HG02970 (cell line): ENCODE measurements around the gene ANKDD1B.
"Not testable (repeated sequence)": the region's sequence is repeated elsewhere in the genome, so short reads cannot be mapped to it uniquely, and the experiment has no call there.

Experiments used
- ATAC-seq: cut with Tn5 transposase; IDR thresholded peaks from one replicate; pipeline ENCODE4 v1.9.1; 2021; ENCODE audit warnings: mild to moderate bottlenecking, moderate library complexity, moderate number of reproducible peaks; ENCODE audit not compliant: unreplicated experiment, low FRiP score

The ANKDD1B gene

GRCh38 chr5:75694781-75695180 lies 83.5 kb downstream of the ANKDD1B start:
- no peak for ATAC-seq

- ATAC-seq, result not testable (repeated sequence)
Observed at GRCh38 chr5:75695472-75696351, 84.5 kb downstream of the ANKDD1B start.

- no peak for ATAC-seq
Observed at GRCh38 chr5:75701856-75702255, 90.6 kb downstream of the ANKDD1B start.

GRCh38 chr5:75706016-75706415 lies 94.8 kb downstream of the ANKDD1B start:
- no peak for ATAC-seq

GRCh38 chr5:75706775-75707174 lies 95.5 kb downstream of the ANKDD1B start:
- ATAC-seq, result no peak

GRCh38 chr5:75707911-75708509 lies 96.8 kb downstream of the ANKDD1B start:
- no peak for ATAC-seq

- no peak for ATAC-seq
Observed at GRCh38 chr5:75710637-75711036, 99.4 kb downstream of the ANKDD1B start.

- no peak for ATAC-seq
Observed at GRCh38 chr5:75711151-75711550, 99.9 kb downstream of the ANKDD1B start.

- ATAC-seq, result no peak
Observed at GRCh38 chr5:75712091-75712490, 100.8 kb downstream of the ANKDD1B start.

GRCh38 chr5:75716715-75717081 lies 105.4 kb downstream of the ANKDD1B start:
- ATAC-seq, result peak; percentile 5

- ATAC-seq, result peak; percentile 95
Observed at GRCh38 chr5:75717082-75717922, 106.0 kb downstream of the ANKDD1B start, which contains the start of gene POC5. TSS of gene POC5 (minus strand) at chr5:75717437. CDS start at chr5:75712937, 4,500 bp downstream.

GRCh38 chr5:75720882-75721281 lies 109.6 kb downstream of the ANKDD1B start:
- ATAC-seq, result no peak
